GM13977 (cell line): ENCODE results near the gene LIPG.
"Not testable (repeated sequence)": the region's sequence is repeated elsewhere in the genome, so short reads cannot be mapped to it uniquely, and the experiment has no call there.

Source experiments
- DNase-seq: peaks from one replicate; pipeline ENCODE4 v3.0.0; 2012; ENCODE audit warnings: low spot score
- CTCF ChIP-seq: IDR thresholded peaks from 2 replicates; pipeline ENCODE4 v1.5.1; 2012; ENCODE audit warnings: mild to moderate bottlenecking, control low read depth; ENCODE audit not compliant: insufficient read depth; ENCODE audit errors: extremely low read depth, missing control alignments
- in situ Hi-C: fragments of 300-500 bp; cut with MboI; formaldehyde crosslinking; loops from one replicate; pipeline ENCODE4 v1.12.0; 2022; ENCODE audit warnings: low sequenced_read_pairs, low pct_unique_long_range_greater_than_20kb, mixed read lengths, inconsistent platforms; ENCODE audit not compliant: unreplicated experiment

LIPG gene

GRCh38 chr18:49558356-49558755 is 3.5 kb upstream of the LIPG start:
- DNase-seq = no peak
- in situ Hi-C loops = no loop called here
- no peak for TF ChIP-seq CTCF

- TF ChIP-seq CTCF = peak; percentile 48
- peak; percentile 65 for DNase-seq
- in situ Hi-C loops = not testable (repeated sequence)
These were observed 2.4 kb upstream of the LIPG start for GRCh38 chr18:49559326-49559931.

GRCh38 chr18:49560277-49560623 is 1.6 kb upstream of the LIPG start:
- in situ Hi-C loops = no loop called here
- no peak for TF ChIP-seq CTCF
- DNase-seq = no peak

- no peak for TF ChIP-seq CTCF
- no peak for DNase-seq
- in situ Hi-C loops = no loop called here
These were observed 1.1 kb upstream of the LIPG start for GRCh38 chr18:49560624-49561288.

- DNase-seq = no peak
- in situ Hi-C loops = no loop called here
- TF ChIP-seq CTCF = no peak
These were observed 748 bp downstream of the LIPG start for GRCh38 chr18:49562481-49563129.

- no peak for DNase-seq
- in situ Hi-C loops = no loop called here
- TF ChIP-seq CTCF = no peak
These were observed 1.3 kb downstream of the LIPG start for GRCh38 chr18:49563130-49563540.
